Neural cell (in vitro differentiated cells): ENCODE data around the gene NUP210L.

ENCODE experiments used
- CTCF ChIP-seq: fragments of 450-650 bp; IDR thresholded peaks from 2 replicates; pipeline ENCODE4 v1.5.1; 2014; ENCODE audit warnings: antibody characterized with exemption, mild to moderate bottlenecking, moderate library complexity; ENCODE audit not compliant: poor library complexity, severe bottlenecking
- REST ChIP-seq: IDR thresholded peaks from 2 replicates; pipeline ENCODE4 v1.6.1; 2012; ENCODE audit warnings: borderline replicate concordance

GRCh38 chr1:153959454-153959853, 195.4 kb downstream of the NUP210L start:
- TF ChIP-seq CTCF, result no peak
- no peak for TF ChIP-seq REST
